HG02642 (cell line): ENCODE results near the gene INIP.
A peak's percentile ranks its signal among the peaks of the same experiment; 100 is the strongest.

Experiments
- ATAC-seq: cut with Tn5 transposase; IDR thresholded peaks from one replicate; pipeline ENCODE4 v1.9.1; 2021; ENCODE audit warnings: mild to moderate bottlenecking; ENCODE audit not compliant: unreplicated experiment, poor library complexity

Gene INIP

GRCh38 chr9:112717661-112718331 lies at the start of gene INIP:
Gene INIP (minus strand): TSS chr9:112718117. CDS start chr9:112716485, 1,632 bp downstream.
- ATAC-seq: peak; percentile 98

GRCh38 chr9:112765281-112765680 lies 47.4 kb upstream of the INIP start:
- no peak for ATAC-seq

GRCh38 chr9:112764837-112765236 lies 46.9 kb upstream of the INIP start:
- ATAC-seq: no peak

GRCh38 chr9:112764344-112764743 lies 46.4 kb upstream of the INIP start:
- ATAC-seq: no peak

- no peak for ATAC-seq
These were observed 45.0 kb upstream of the INIP start for GRCh38 chr9:112762726-112763518.

- no peak for ATAC-seq
These were observed 44.2 kb upstream of the INIP start for GRCh38 chr9:112761912-112762655.

- ATAC-seq: no peak
These were observed 42.9 kb upstream of the INIP start for GRCh38 chr9:112760821-112761220.

GRCh38 chr9:112757940-112758339 lies 40.0 kb upstream of the INIP start:
- no peak for ATAC-seq

GRCh38 chr9:112757282-112757883 lies 39.5 kb upstream of the INIP start:
- ATAC-seq: no peak

GRCh38 chr9:112755675-112756074 lies 37.8 kb upstream of the INIP start:
- ATAC-seq: no peak

GRCh38 chr9:112755016-112755427 lies 37.1 kb upstream of the INIP start:
- no peak for ATAC-seq

- ATAC-seq: no peak
These were observed 36.7 kb upstream of the INIP start for GRCh38 chr9:112754578-112754977.

- no peak for ATAC-seq
These were observed 35.8 kb upstream of the INIP start for GRCh38 chr9:112753725-112754124.

- no peak for ATAC-seq
These were observed 34.6 kb upstream of the INIP start for GRCh38 chr9:112752334-112753125.

- ATAC-seq: peak; percentile 40
These were observed 33.3 kb upstream of the INIP start for GRCh38 chr9:112751056-112751795.

- no peak for ATAC-seq
These were observed 32.8 kb upstream of the INIP start for GRCh38 chr9:112750764-112751055.

GRCh38 chr9:112750016-112750763 lies 32.3 kb upstream of the INIP start, which contains the start of gene SNX30:
Gene SNX30 (plus strand): TSS chr9:112750760. CDS start chr9:112751002, 242 bp downstream.
- peak; percentile 83 for ATAC-seq

- ATAC-seq: no peak
These were observed 29.2 kb upstream of the INIP start for GRCh38 chr9:112747094-112747493.

GRCh38 chr9:112744177-112744576 lies 26.3 kb upstream of the INIP start:
- ATAC-seq: no peak
